Measurements from ENCODE around the gene CATSPER1.
"Not testable (repeated sequence)": the region's sequence is repeated elsewhere in the genome, so short reads cannot be mapped to it uniquely, and the experiment has no call there.

The CATSPER1 gene

GRCh38 chr11:66020212-66020611 lies 6.1 kb downstream of the CATSPER1 start:
- no peak for TF ChIP-seq POLR2A (IDR thresholded peaks at IDR 0.05; ENCODE audit: low read depth, low read length)
- FAIRE-seq (no peak), DNase-seq (ENCODE audit: insufficient read length, low spot score) (no peak)

- FAIRE-seq, result no peak
- no peak for TF ChIP-seq POLR2A (IDR thresholded peaks at IDR 0.05; ENCODE audit: low read depth, low read length)
- no peak for DNase-seq (ENCODE audit: insufficient read length, low spot score)
These were observed 9.0 kb downstream of the CATSPER1 start for GRCh38 chr11:66017321-66017720.

- DNase-seq (ENCODE audit: insufficient read length, low spot score) (no peak), FAIRE-seq (no peak)
- TF ChIP-seq POLR2A (IDR thresholded peaks at IDR 0.05; ENCODE audit: low read depth, low read length), result no peak
These were observed 9.5 kb downstream of the CATSPER1 start for GRCh38 chr11:66016793-66017177.

- FAIRE-seq (no peak), DNase-seq (ENCODE audit: insufficient read length, low spot score) (no peak)
- no peak for TF ChIP-seq POLR2A (IDR thresholded peaks at IDR 0.05; ENCODE audit: low read depth, low read length)
These were observed 10.1 kb downstream of the CATSPER1 start for GRCh38 chr11:66015936-66016792.

- peak; percentile 87 for DNase-seq (ENCODE audit: insufficient read length, low spot score)
- no peak for FAIRE-seq
- peak; percentile 57 for TF ChIP-seq POLR2A (IDR thresholded peaks at IDR 0.05; ENCODE audit: low read depth, low read length)
These were observed 10.8 kb downstream of the CATSPER1 start for GRCh38 chr11:66015454-66015881.

- DNase-seq (ENCODE audit: insufficient read length, low spot score), result no peak
- no peak for TF ChIP-seq POLR2A (IDR thresholded peaks at IDR 0.05; ENCODE audit: low read depth, low read length)
- FAIRE-seq, result no peak
These were observed 11.3 kb downstream of the CATSPER1 start for GRCh38 chr11:66014804-66015453.

- FAIRE-seq (no peak), DNase-seq (ENCODE audit: insufficient read length, low spot score) (no peak)
- no peak for TF ChIP-seq POLR2A (IDR thresholded peaks at IDR 0.05; ENCODE audit: low read depth, low read length)
These were observed 12.5 kb downstream of the CATSPER1 start for GRCh38 chr11:66013762-66014100.

- DNase-seq (ENCODE audit: insufficient read length, low spot score) (no peak), FAIRE-seq (no peak)
These were observed 13.1 kb downstream of the CATSPER1 start for GRCh38 chr11:66012946-66013761.

GRCh38 chr11:66012371-66012945 lies 13.8 kb downstream of the CATSPER1 start:
- TF ChIP-seq POLR2A (IDR thresholded peaks at IDR 0.05; ENCODE audit: low read depth, low read length), result no peak
- DNase-seq (ENCODE audit: insufficient read length, low spot score) (no peak), FAIRE-seq (no peak)

More at GRCh38 chr11:66012946-66013761, 13.1 kb downstream of the CATSPER1 start:
- no peak for TF ChIP-seq POLR2A (IDR thresholded peaks at IDR 0.05; ENCODE audit: low read depth, low read length)

- FAIRE-seq (no peak), DNase-seq (ENCODE audit: insufficient read length, low spot score) (no peak)
- TF ChIP-seq POLR2A (IDR thresholded peaks at IDR 0.05; ENCODE audit: low read depth, low read length), result no peak
These were observed 14.4 kb downstream of the CATSPER1 start, which contains the start of gene CST6 for GRCh38 chr11:66011785-66012303. Gene CST6, plus strand, starts transcription at chr11:66012008. Its CDS starts 37 bp downstream, at chr11:66012045.

GRCh38 chr11:66011239-66011784 lies 15.0 kb downstream of the CATSPER1 start:
- FAIRE-seq (no peak), DNase-seq (ENCODE audit: insufficient read length, low spot score) (no peak)
- TF ChIP-seq POLR2A (IDR thresholded peaks at IDR 0.05; ENCODE audit: low read depth, low read length), result no peak

- not testable (repeated sequence) for FAIRE-seq; DNase-seq (ENCODE audit: insufficient read length, low spot score)
These were observed 16.2 kb downstream of the CATSPER1 start for GRCh38 chr11:66010036-66010435.

- no peak for TF ChIP-seq POLR2A (IDR thresholded peaks at IDR 0.05; ENCODE audit: low read depth, low read length)
- no peak for FAIRE-seq
These were observed 17.7 kb downstream of the CATSPER1 start for GRCh38 chr11:66008468-66009101.

More at GRCh38 chr11:66008468-66009101, 17.7 kb downstream of the CATSPER1 start:
- DNase-seq (ENCODE audit: insufficient read length, low spot score), result no peak

All from H54 (cell line).